Mesenchymal stem cell (in vitro differentiated cells and primary cell): ENCODE data around the gene KLC1.
A peak's percentile ranks its signal among the peaks of the same experiment; 100 is the strongest.

Experiments used
- DNase-seq: peaks from one replicate; pipeline ENCODE4 v3.0.0-alpha.2; 2013
- H2AFZ ChIP-seq: one replicate; pipeline ENCODE4 v1.6.1; 2013; ENCODE audit warnings: low read depth, mild to moderate bottlenecking, control low read depth, inconsistent platforms, low read length, moderate library complexity
- H2AK5ac ChIP-seq: 2 replicates; pipeline ENCODE4 v1.6.1; 2013; ENCODE audit warnings: low read length, moderate library complexity, mild to moderate bottlenecking, inconsistent platforms; ENCODE audit not compliant: severe bottlenecking
- H2BK120ac ChIP-seq: one replicate; pipeline ENCODE4 v1.6.1; 2013; ENCODE audit warnings: low read depth, mild to moderate bottlenecking, inconsistent platforms, low read length, moderate library complexity
- H2BK12ac ChIP-seq, 2 experiments: one replicate each; pipeline ENCODE4 v1.6.1; 2013; ENCODE audit warnings: inconsistent platforms in 2 of 2, low read length in 2 of 2, mild to moderate bottlenecking in 2 of 2, moderate library complexity in 2 of 2, control low read depth in 1 of 2
- H2BK15ac ChIP-seq: one replicate; pipeline ENCODE4 v1.6.1; 2013; ENCODE audit warnings: mild to moderate bottlenecking, low read depth, inconsistent platforms; ENCODE audit not compliant: poor library complexity, severe bottlenecking
- H2BK5ac ChIP-seq: 2 replicates; pipeline ENCODE4 v1.6.1; 2013; ENCODE audit warnings: low read depth, mild to moderate bottlenecking, low read length, control low read depth, inconsistent platforms; ENCODE audit not compliant: poor library complexity, severe bottlenecking
- H3K14ac ChIP-seq, 2 experiments: one replicate each; pipeline ENCODE4 v1.6.1; 2013; ENCODE audit warnings: inconsistent platforms in 2 of 2, low read length in 2 of 2, control low read depth in 1 of 2, mild to moderate bottlenecking in 1 of 2, moderate library complexity in 1 of 2
- H3K18ac ChIP-seq, 2 experiments: one replicate each; pipeline ENCODE4 v1.6.1; 2013; ENCODE audit warnings: inconsistent platforms in 2 of 2, low read length in 2 of 2, control low read depth in 1 of 2, low read depth in 1 of 2, mild to moderate bottlenecking in 1 of 2
- H3K23ac ChIP-seq, 2 experiments: one replicate each; pipeline ENCODE4 v1.6.1; 2013; ENCODE audit warnings: inconsistent platforms in 2 of 2, low read length in 2 of 2, mild to moderate bottlenecking in 2 of 2, moderate library complexity in 2 of 2, control low read depth in 1 of 2
- H3K27ac ChIP-seq: 2 replicates; pipeline ENCODE4 v1.5.1; 2013; ENCODE audit warnings: mild to moderate bottlenecking, moderate library complexity, low read length, control low read depth, inconsistent platforms; ENCODE audit not compliant: poor library complexity, severe bottlenecking
- H3K27me3 ChIP-seq, 2 experiments: 2 replicates each; pipeline versions ENCODE4 v1.6.1 to v1.7.0; 2013; ENCODE audit warnings: low read length in 2 of 2, mild to moderate bottlenecking in 2 of 2, moderate library complexity in 2 of 2, control low read depth in 1 of 2, inconsistent platforms in 1 of 2; ENCODE audit not compliant: control insufficient read depth in 1 of 2, insufficient read depth in 1 of 2
- H3K36me3 ChIP-seq, 2 experiments: 2 replicates each; pipeline versions ENCODE4 v1.6.1 to v1.7.0; 2013; ENCODE audit warnings: low read length in 2 of 2, control low read depth in 1 of 2, inconsistent platforms in 1 of 2, low read depth in 1 of 2, mild to moderate bottlenecking in 1 of 2; ENCODE audit not compliant: insufficient read depth in 2 of 2, control insufficient read depth in 1 of 2
- H3K4ac ChIP-seq, 2 experiments: one replicate each; pipeline ENCODE4 v1.6.1; 2013; ENCODE audit warnings: inconsistent platforms in 2 of 2, low read length in 2 of 2, mild to moderate bottlenecking in 2 of 2, moderate library complexity in 2 of 2, control low read depth in 1 of 2, low read depth in 1 of 2
- H3K4me1 ChIP-seq: 2 replicates; pipeline ENCODE4 v1.6.1; 2013; ENCODE audit warnings: low read depth, low read length, control low read depth; ENCODE audit not compliant: control insufficient read depth, insufficient read depth
- H3K4me2 ChIP-seq: 2 replicates; pipeline ENCODE4 v1.6.1; 2013; ENCODE audit warnings: low read length, mild to moderate bottlenecking, inconsistent platforms; ENCODE audit not compliant: poor library complexity, severe bottlenecking
- H3K4me3 ChIP-seq, 2 experiments: 2 replicates each; pipeline versions ENCODE4 v1.5.1 to v1.7.0; 2013; ENCODE audit warnings: low read length in 2 of 2, mild to moderate bottlenecking in 2 of 2, control low read depth in 1 of 2, low read depth in 1 of 2; ENCODE audit not compliant: insufficient read depth in 1 of 2
- H3K79me1 ChIP-seq: replicated peaks from 2 replicates; pipeline ENCODE4 v1.6.1; 2013; ENCODE audit warnings: mild to moderate bottlenecking, control low read depth, low read length, inconsistent platforms; ENCODE audit not compliant: poor library complexity, severe bottlenecking
- H3K9ac ChIP-seq: 2 replicates; pipeline ENCODE4 v1.7.0; 2013; ENCODE audit warnings: mild to moderate bottlenecking, low read length, moderate library complexity
- H3K9me3 ChIP-seq: 2 replicates; pipeline ENCODE4 v1.7.0; 2013; ENCODE audit warnings: mild to moderate bottlenecking, low read length; ENCODE audit not compliant: control insufficient read depth
- H4K8ac ChIP-seq: one replicate; pipeline ENCODE4 v1.6.1; 2013; ENCODE audit warnings: inconsistent platforms, mild to moderate bottlenecking, low read length, moderate library complexity
- H4K91ac ChIP-seq: one replicate; pipeline ENCODE4 v1.6.1; 2013; ENCODE audit warnings: mild to moderate bottlenecking, low read length, inconsistent platforms
- WGBS: methylation state at CpG from one replicate; pipeline ENCODE4 v1.1.7; 2013; ENCODE audit warnings: mixed read lengths; 5-methylcytosine and 5-hydroxymethylcytosine counted together

The KLC1 gene

GRCh38 chr14:103706551-103707328 lies 77.7 kb downstream of the KLC1 start:
- H3K23ac ChIP-seq, result no peak overlapping the region
- WGBS, result 97% methylated on average over 39 of the region's 41 CpGs
- H4K8ac ChIP-seq, result no peak overlapping the region
- H3K36me3 ChIP-seq, result peaks cover 79 to 83% of the 10 kb centered on the region in 2 experiments
- no peak overlapping the region for H2AK5ac ChIP-seq
- no peak overlapping the region for H2BK12ac ChIP-seq
- no peak overlapping the region for H2BK120ac ChIP-seq
- H3K79me1 ChIP-seq, result peaks cover 50% of the 10 kb centered on the region
- H2BK5ac ChIP-seq, result no peak overlapping the region
- no peak overlapping the region for H3K14ac ChIP-seq
- peaks cover 7% of the 10 kb centered on the region for H3K4me1 ChIP-seq
- no peak overlapping the region for H2BK15ac ChIP-seq
- H3K9me3 ChIP-seq, result no peaks in the 10 kb centered on the region
- no peak for DNase-seq
- no peak overlapping the region for H3K4me3 ChIP-seq
- no peak overlapping the region for H3K18ac ChIP-seq
- no peak overlapping the region for H3K4me2 ChIP-seq
- H3K4ac ChIP-seq, result no peak overlapping the region
- H3K27me3 ChIP-seq, result no peaks in the 10 kb centered on the region
- no peak overlapping the region for H3K27ac ChIP-seq
- peak overlapping the region; percentile 60 for H4K91ac ChIP-seq
- H2AFZ ChIP-seq, result no peak overlapping the region
- no peak overlapping the region for H3K9ac ChIP-seq

GRCh38 chr14:103707329-103708263 lies 78.6 kb downstream of the KLC1 start:
- no peak overlapping the region for H2BK5ac ChIP-seq
- H2BK120ac ChIP-seq, result no peak overlapping the region
- H3K14ac ChIP-seq, result no peak overlapping the region
- H3K27me3 ChIP-seq, result no peaks in the 10 kb centered on the region
- 97% methylated on average over 28 of the region's 29 CpGs for WGBS
- peaks cover 43% of the 10 kb centered on the region for H3K79me1 ChIP-seq
- no peak overlapping the region for H2BK12ac ChIP-seq
- no peaks in the 10 kb centered on the region for H3K9me3 ChIP-seq
- H4K91ac ChIP-seq, result peak overlapping the region; percentile 52
- H2AFZ ChIP-seq, result no peak overlapping the region
- no peak overlapping the region for H2BK15ac ChIP-seq
- no peak overlapping the region for H3K4me3 ChIP-seq
- H3K36me3 ChIP-seq, result peaks cover 70 to 82% of the 10 kb centered on the region in 2 experiments
- H4K8ac ChIP-seq, result no peak overlapping the region
- no peak overlapping the region for H2AK5ac ChIP-seq
- H3K9ac ChIP-seq, result no peak overlapping the region
- no peak overlapping the region for H3K4me2 ChIP-seq
- no peak overlapping the region for H3K18ac ChIP-seq
- no peak for DNase-seq
- H3K4me1 ChIP-seq, result peaks cover 8% of the 10 kb centered on the region
- no peak overlapping the region for H3K4ac ChIP-seq
- no peak overlapping the region for H3K23ac ChIP-seq
- no peak overlapping the region for H3K27ac ChIP-seq

GRCh38 chr14:103708750-103709187 lies 79.8 kb downstream of the KLC1 start:
- 98% methylated on average over 18 of the region's 18 CpGs for WGBS
- Histone ChIP-seq H3K23ac (no peak overlapping the region), H4K8ac (no peak overlapping the region), H2AFZ (no peak overlapping the region), H3K14ac (no peak overlapping the region), H3K4me2 (no peak overlapping the region), H3K9ac (no peak overlapping the region), H3K4me3 (no peak overlapping the region), H4K91ac (no peak overlapping the region), H3K4ac (no peak overlapping the region), H2BK15ac (no peak overlapping the region), H2BK5ac (no peak overlapping the region), H2BK12ac (no peak overlapping the region), H2AK5ac (no peak overlapping the region), H2BK120ac (no peak overlapping the region), H3K4me1 (peaks cover 9% of the 10 kb centered on the region), H3K36me3 (peaks cover 58 to 73% of the 10 kb centered on the region in 2 experiments), H3K27ac (no peak overlapping the region), H3K9me3 (no peaks in the 10 kb centered on the region), H3K18ac (no peak overlapping the region), H3K79me1 (peaks cover 35% of the 10 kb centered on the region), H3K27me3 (no peaks in the 10 kb centered on the region)
- DNase-seq, result no peak

- Histone ChIP-seq H2BK12ac (no peak overlapping the region), H3K27ac (no peak overlapping the region), H3K27me3 (no peaks in the 10 kb centered on the region), H2BK120ac (no peak overlapping the region), H2AFZ (no peak overlapping the region), H3K9ac (no peak overlapping the region), H3K4me2 (no peak overlapping the region), H3K23ac (no peak overlapping the region), H3K79me1 (peaks cover 39% of the 10 kb centered on the region), H2BK15ac (no peak overlapping the region), H3K18ac (no peak overlapping the region), H3K9me3 (no peaks in the 10 kb centered on the region), H3K4me1 (peaks cover 15% of the 10 kb centered on the region), H4K8ac (no peak overlapping the region), H3K36me3 (peaks cover 49 to 64% of the 10 kb centered on the region in 2 experiments), H3K14ac (no peak overlapping the region), H2BK5ac (no peak overlapping the region), H4K91ac (no peak overlapping the region), H3K4ac (no peak overlapping the region), H3K4me3 (no peak overlapping the region), H2AK5ac (no peak overlapping the region)
- no peak for DNase-seq
- 94% methylated on average over 12 of the region's 15 CpGs for WGBS
Measured at GRCh38 chr14:103709814-103710213, 80.8 kb downstream of the KLC1 start.
